Pancreas (tissue), 10 donors: ENCODE data around the gene RGL2. TPM values are rescaled to one million over a fixed set of nuclear protein-coding genes. Genes with fewer than 3 reads are reported as not detected.

Experiments
- ATAC-seq, 4 donors: fragments of 200-7000 bp; cut with Tn5 transposase; one replicate each; pipeline versions ENCODE4 v1.8.0 to v1.9.1; 2020; ENCODE audit warnings: mild to moderate bottlenecking in 4 of 4, moderate library complexity in 4 of 4
- DNase-seq, 6 donors: peaks; one replicate each; pipeline ENCODE4 v3.0.0-alpha.2; 2020
- FAIRE-seq: peaks from 2 replicates; lab custom pipeline; 2012; peaks lifted over from hg19 to GRCh38; lab: Jason Lieb, UNC
- H3K27ac ChIP-seq, 4 donors: fragments of 200-600 bp; sonication (generic); 1 replicate in 3 of 4; 2 replicates in 1 of 4; pipeline versions ENCODE4 v1.5.0 to v1.8.0; 2020
- H3K27me3 ChIP-seq, 4 donors: fragments of 200-600 bp; one replicate each; pipeline ENCODE4 v1.8.0; 2021
- H3K36me3 ChIP-seq, 3 donors: fragments of 200-600 bp; sonication (generic) in 1 of 3; one replicate each; pipeline versions ENCODE4 v1.5.0 to v1.8.0; 2020 to 2021
- H3K4me1 ChIP-seq, 3 donors: fragments of 200-600 bp; one replicate each; pipeline ENCODE4 v1.8.0; 2021
- H3K4me3 ChIP-seq, 4 donors: fragments of 200-600 bp; sonication (generic) in 2 of 4; one replicate each; pipeline versions ENCODE4 v1.5.0 to v1.8.0; 2020 to 2021
- H3K9me3 ChIP-seq, 4 donors: fragments of 200-600 bp; one replicate each; pipeline ENCODE4 v1.8.0; 2021
- WGBS, 2 donors: extraction: QIAGEN DNeasy Blood & Tissue Kit; methylation state at CpG; one replicate each; pipeline ENCODE4 v1.1.7; 2013; 5-methylcytosine and 5-hydroxymethylcytosine counted together
- intact Hi-C, 3 donors: fragments of 100-400 bp; cut with DNase I; formaldehyde crosslinking; loops; one replicate each; pipeline versions ENCODE4 v1.11.1 to v1.14.2; 2022
- polyA plus RNA-seq, 2 donors: library from polyadenylated mRNA; stranded (reverse); fragments of 200-250 nt; gene quantifications; one replicate each; pipeline ENCODE4 v1.2.3, GENCODE V29; 2013
- total RNA-seq, 6 donors: library from RNA; stranded (reverse); fragmentation: NEBNext Ultra II Directional in 4 of 6; extraction: Animal tissue kit (Norgen Biotek cat#: 25700) in 4 of 6; gene quantifications; one replicate each; pipeline versions ENCODE4 v1.2.1 to v1.2.4, GENCODE V29; 2021 to 2023
- TF ChIP-seq, protein P1 (sequence below), 4 donors: fragments of 200-600 bp; sonication (generic) in 3 of 4; IDR thresholded peaks; one replicate each; pipeline versions ENCODE4 v1.5.0 to v1.8.0; 2021; ENCODE audit warnings: antibody characterized with exemption in 4 of 4
- donor health status: healthy with polysubstance abuse.
- donor health status: DM: no; HTN: no; CAD: no; lungs with moderate emphysema.
- donor health status: DM: no; HTN: no; CAD: no.
- donor health status: control.
- donor health status: control.
- donor health status: Bipolar disorder and iron deficiency.
- donor health status: DM: yes; HTN: yes; CAD: no.
- donor health status: DM: no; HTN: no; CAD: no.
- donor health status: DM: no; HTN: no; CAD: no.
- donor health status: DM: yes; HTN: yes; CAD: no.

The RGL2 gene
- total and polyA plus RNA-seq, 8 donors, result 24.5 to 121 (median 32.1) TPM

DNA sequence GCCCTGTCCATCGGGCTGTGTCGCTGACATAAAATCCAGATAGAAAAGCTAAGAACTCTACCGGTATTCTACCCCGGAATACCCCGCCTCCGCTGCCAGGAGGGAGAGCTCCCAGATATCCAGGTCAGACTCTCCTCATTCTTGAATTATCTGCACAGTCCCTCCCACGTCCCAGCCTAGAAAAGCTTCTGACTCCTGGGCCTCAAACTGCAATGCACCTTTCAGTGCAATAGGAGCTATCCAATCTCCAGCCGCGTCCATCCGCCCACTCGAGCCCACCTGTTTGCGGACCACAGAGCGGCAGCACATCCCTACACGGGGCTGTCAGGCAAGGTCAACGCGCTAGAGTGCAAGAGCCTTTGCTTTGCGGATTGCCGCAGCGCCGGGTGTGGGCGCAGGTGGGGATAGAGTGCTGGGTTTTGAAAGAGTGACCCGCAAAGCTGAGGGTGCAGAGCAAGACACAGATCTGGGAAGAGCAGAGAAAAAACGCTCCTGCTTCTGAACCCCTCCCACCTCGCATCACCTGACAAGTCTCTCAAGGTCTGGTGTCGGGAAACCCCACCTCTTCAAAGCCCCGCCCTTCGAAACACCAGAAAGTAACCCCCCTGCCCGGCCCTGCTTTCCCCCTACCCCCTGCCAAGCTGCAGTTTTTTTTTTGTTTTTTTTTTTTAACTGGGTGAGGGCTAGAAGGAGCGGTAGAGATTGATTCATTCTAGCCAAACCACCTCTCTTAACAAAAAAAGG, 13.8 kb upstream of the RGL2 start:
- Histone ChIP-seq H3K36me3 (no peaks in the 10 kb centered on the region), H3K4me3 (peak overlapping the region; percentile 65 to 89 (median 82)), H3K9me3 (no peaks in the 10 kb centered on the region), H3K4me1 (peaks cover 6 to 32% (median 10%) of the 10 kb centered on the region in 3 donors), H3K27ac (peak overlapping the region; percentile 80 to 97 (median 92)), H3K27me3 (no peaks in the 10 kb centered on the region)
- intact Hi-C loops, result no loop called here
- WGBS, 2 donors, result 1 to 3% methylated on average over 29 of the region's 29 CpGs
- TF ChIP-seq, protein P1, sequence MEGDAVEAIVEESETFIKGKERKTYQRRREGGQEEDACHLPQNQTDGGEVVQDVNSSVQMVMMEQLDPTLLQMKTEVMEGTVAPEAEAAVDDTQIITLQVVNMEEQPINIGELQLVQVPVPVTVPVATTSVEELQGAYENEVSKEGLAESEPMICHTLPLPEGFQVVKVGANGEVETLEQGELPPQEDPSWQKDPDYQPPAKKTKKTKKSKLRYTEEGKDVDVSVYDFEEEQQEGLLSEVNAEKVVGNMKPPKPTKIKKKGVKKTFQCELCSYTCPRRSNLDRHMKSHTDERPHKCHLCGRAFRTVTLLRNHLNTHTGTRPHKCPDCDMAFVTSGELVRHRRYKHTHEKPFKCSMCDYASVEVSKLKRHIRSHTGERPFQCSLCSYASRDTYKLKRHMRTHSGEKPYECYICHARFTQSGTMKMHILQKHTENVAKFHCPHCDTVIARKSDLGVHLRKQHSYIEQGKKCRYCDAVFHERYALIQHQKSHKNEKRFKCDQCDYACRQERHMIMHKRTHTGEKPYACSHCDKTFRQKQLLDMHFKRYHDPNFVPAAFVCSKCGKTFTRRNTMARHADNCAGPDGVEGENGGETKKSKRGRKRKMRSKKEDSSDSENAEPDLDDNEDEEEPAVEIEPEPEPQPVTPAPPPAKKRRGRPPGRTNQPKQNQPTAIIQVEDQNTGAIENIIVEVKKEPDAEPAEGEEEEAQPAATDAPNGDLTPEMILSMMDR (IDR thresholded peaks at IDR 0.05), result no peak
- ATAC-seq (peak; percentile 57 to 75 (median 70)), DNase-seq (peak; percentile 74 to 92 (median 80)), FAIRE-seq (no peak)

DNA sequence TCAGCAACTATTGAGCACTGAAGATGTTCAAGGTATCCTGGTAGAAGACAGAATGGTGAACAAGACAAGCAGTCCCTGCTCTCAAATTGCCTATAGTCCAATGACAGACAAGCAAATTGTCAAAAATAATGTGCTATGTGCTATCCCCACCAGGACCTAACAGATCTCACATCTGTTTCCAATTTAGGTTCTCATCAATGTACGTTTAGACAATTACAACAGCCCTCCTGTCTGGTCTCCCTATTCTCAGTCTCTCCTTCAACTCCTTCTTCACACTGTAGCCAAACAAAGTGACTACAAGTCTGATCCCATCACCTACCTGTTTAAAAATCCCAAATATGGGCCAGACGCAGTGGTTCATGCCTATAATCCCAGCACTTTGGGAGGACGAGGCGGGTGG, 7.6 kb upstream of the RGL2 start:
- TF ChIP-seq, protein P1 (IDR thresholded peaks at IDR 0.05), result no peak
- Histone ChIP-seq H3K27ac (no peak overlapping the region), H3K27me3 (no peaks in the 10 kb centered on the region), H3K4me3 (no peak overlapping the region), H3K4me1 (peaks cover 0 to 7% (median 0%) of the 10 kb centered on the region in 3 donors), H3K36me3 (peaks cover 0 to 9% (median 0%) of the 10 kb centered on the region in 3 donors), H3K9me3 (no peaks in the 10 kb centered on the region)
- DNase-seq (no peak), FAIRE-seq (no peak), ATAC-seq (no peak)
- intact Hi-C loops, result no loop called here
- 84 to 95% methylated on average over 4 of the region's 4 CpGs for WGBS, 2 donors

DNA sequence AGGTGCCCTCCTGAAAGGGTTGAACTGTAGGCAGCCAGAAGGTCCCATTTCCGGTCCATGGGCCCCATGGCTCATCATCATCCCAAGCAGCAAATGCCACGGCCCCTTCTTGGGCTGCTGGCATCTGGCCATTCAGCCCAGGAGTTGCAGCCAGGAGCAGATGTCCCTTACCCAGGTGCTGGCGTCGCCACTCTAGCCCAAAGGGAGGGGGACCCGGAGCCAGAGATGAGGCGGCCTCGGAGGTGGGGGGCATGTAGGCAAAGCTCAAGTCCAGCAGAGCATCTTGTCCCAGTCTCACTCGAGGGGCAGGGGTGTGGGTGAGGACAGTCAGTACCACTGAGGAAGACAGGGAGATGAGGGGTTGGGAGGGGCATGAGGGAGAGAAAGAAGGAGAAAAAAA, 6.3 kb upstream of the RGL2 start:
- intact Hi-C loops, result no loop called here
- no peaks in the 10 kb centered on the region for H3K9me3 ChIP-seq
- WGBS, 2 donors, result 56 to 61% methylated on average over 8 of the region's 8 CpGs
- no peak overlapping the region for H3K27ac ChIP-seq
- FAIRE-seq (no peak), ATAC-seq (no peak), DNase-seq (peak in 2 of 6 donors; percentile 39 to 64)
- peaks cover 0 to 9% (median 0%) of the 10 kb centered on the region in 3 donors for H3K4me1 ChIP-seq
- no peak overlapping the region for H3K4me3 ChIP-seq
- H3K27me3 ChIP-seq, result no peaks in the 10 kb centered on the region
- peaks cover 0 to 9% (median 0%) of the 10 kb centered on the region in 3 donors for H3K36me3 ChIP-seq
- TF ChIP-seq, protein P1 (IDR thresholded peaks at IDR 0.05), result no peak

DNA sequence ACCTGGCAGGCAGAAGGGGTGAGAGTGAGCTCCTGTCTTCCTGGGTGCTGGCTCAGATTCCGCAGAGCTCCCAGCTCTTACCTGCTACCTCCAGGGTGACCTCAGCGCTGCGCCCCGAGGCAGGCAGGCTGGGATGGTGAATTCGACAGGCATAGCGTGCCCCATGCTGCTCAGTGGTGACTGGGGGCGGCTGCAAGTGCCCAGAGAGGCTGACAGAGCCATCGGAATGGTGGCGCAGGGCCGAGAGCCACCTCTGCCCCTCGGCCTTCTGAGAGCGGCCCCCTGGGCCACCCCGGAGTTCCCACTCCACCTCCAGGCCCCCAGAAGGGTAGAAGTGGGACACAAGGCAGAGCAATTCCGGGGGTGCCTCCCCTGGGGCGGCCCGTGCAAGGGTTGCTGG, 5.5 kb upstream of the RGL2 start:
- no peaks in the 10 kb centered on the region for H3K9me3 ChIP-seq
- no peak overlapping the region for H3K4me3 ChIP-seq
- DNase-seq, result peak in 1 of 6 donors; percentile 63
- intact Hi-C loops, result no loop called here
- WGBS, 2 donors, result 85% methylated on average over 16 of the region's 16 CpGs
- H3K36me3 ChIP-seq, result peaks cover 0 to 9% (median 0%) of the 10 kb centered on the region in 3 donors
- TF ChIP-seq, protein P1 (IDR thresholded peaks at IDR 0.05), result no peak
- H3K27ac ChIP-seq, result no peak overlapping the region
- no peak for ATAC-seq
- H3K27me3 ChIP-seq, result no peaks in the 10 kb centered on the region
- peaks cover 0 to 11% (median 0%) of the 10 kb centered on the region in 3 donors for H3K4me1 ChIP-seq
- FAIRE-seq, result no peak

DNA sequence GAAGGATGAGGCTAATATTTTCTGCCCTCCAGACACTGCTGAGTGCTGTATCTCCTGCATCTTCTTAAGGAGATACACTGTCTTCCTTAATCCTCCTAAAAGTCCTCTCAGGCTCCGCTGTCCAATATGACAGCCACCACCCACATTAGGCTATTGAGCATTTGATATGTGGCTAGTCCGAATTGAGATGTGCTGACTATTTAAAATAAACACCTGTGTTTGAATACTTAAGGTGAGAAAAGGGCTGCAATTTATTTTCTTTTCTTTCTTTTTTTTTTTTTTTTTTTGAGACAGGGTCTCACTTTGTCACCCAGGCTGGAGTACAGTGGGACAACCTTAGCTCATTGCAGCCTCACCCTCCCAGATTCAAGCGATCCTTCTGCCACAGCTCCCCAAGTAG, 3.1 kb upstream of the RGL2 start:
- no peak for FAIRE-seq
- no peaks in the 10 kb centered on the region for H3K27me3 ChIP-seq
- no peak overlapping the region for H3K4me3 ChIP-seq
- peaks cover 0 to 9% (median 0%) of the 10 kb centered on the region in 3 donors for H3K36me3 ChIP-seq
- WGBS, 2 donors, result 85% methylated on average over 3 of the region's 3 CpGs
- TF ChIP-seq, protein P1 (IDR thresholded peaks at IDR 0.05), result no peak
- DNase-seq, result no peak
- H3K27ac ChIP-seq, result no peak overlapping the region
- peaks cover 0 to 11% (median 5%) of the 10 kb centered on the region in 3 donors for H3K4me1 ChIP-seq
- no peaks in the 10 kb centered on the region for H3K9me3 ChIP-seq
- ATAC-seq, result no peak
- intact Hi-C loops, result no loop called here
